HepG2 (cell line): ENCODE data around the gene LAMTOR2. TPM values are rescaled to one million over a fixed set of nuclear protein-coding genes. Genes with fewer than 3 reads are reported as not detected.
A peak's percentile ranks its signal among the peaks of the same experiment; 100 is the strongest.

Experiments
- AHR ChIP-seq: IDR thresholded peaks from 2 replicates; pipeline ENCODE4 v1.6.1; 2018; ENCODE audit warnings: missing genetic modification reagents, missing compliant biosample characterization
- ARID4A ChIP-seq: sonication (generic); formaldehyde crosslinking; IDR thresholded peaks from 2 replicates; pipeline ENCODE4 v1.5.0; 2020; ENCODE audit warnings: mild to moderate bottlenecking, missing genetic modification reagents, borderline replicate concordance
- EHMT2 ChIP-seq: fragments of 200-600 bp; sonication (generic); IDR thresholded peaks from 2 replicates; pipeline ENCODE4 v1.7.0; 2017; ENCODE audit warnings: antibody characterized with exemption, low read depth, low read length, borderline replicate concordance
- GTF3A ChIP-seq: sonication (generic); formaldehyde crosslinking; conservative IDR thresholded peaks from 2 replicates; pipeline ENCODE4 v1.4.0; 2020; ENCODE audit warnings: mild to moderate bottlenecking, missing genetic modification reagents
- HNRNPUL1 ChIP-seq: fragments of 200-400 bp; formaldehyde crosslinking; IDR thresholded peaks from 2 replicates; pipeline ENCODE4 v1.6.1; 2017; ENCODE audit warnings: low read depth, mild to moderate bottlenecking, low read length, moderate library complexity
- IRF9 ChIP-seq: sonication (generic); formaldehyde crosslinking; IDR thresholded peaks from 2 replicates; pipeline ENCODE4 v1.8.0; 2022; ENCODE audit warnings: missing genetic modification reagents, mild to moderate bottlenecking, borderline replicate concordance
- JDP2 ChIP-seq: sonication (generic); formaldehyde crosslinking; IDR thresholded peaks from 2 replicates; pipeline ENCODE4 v1.8.1; 2022; ENCODE audit warnings: missing genetic modification reagents, borderline replicate concordance
- MEF2D ChIP-seq: sonication (generic); formaldehyde crosslinking; IDR thresholded peaks from 2 replicates; pipeline ENCODE4 v1.5.1; 2020; ENCODE audit warnings: mild to moderate bottlenecking, missing genetic modification reagents
- SAFB2 ChIP-seq: sonication (generic); formaldehyde crosslinking; IDR thresholded peaks from 2 replicates; pipeline ENCODE4 v1.5.1; 2020; ENCODE audit warnings: missing genetic modification reagents, low read depth, mild to moderate bottlenecking, borderline replicate concordance
- SUZ12 ChIP-seq: fragments of 150-350 bp; IDR thresholded peaks from 2 replicates; pipeline ENCODE4 v1.6.1; 2014; ENCODE audit warnings: low read depth, low read length
- ZBTB21 ChIP-seq: sonication (generic); formaldehyde crosslinking; IDR thresholded peaks from 2 replicates; pipeline ENCODE4 v1.4.0; 2020; ENCODE audit warnings: missing genetic modification reagents
- ZFX ChIP-seq: sonication (generic); formaldehyde crosslinking; IDR thresholded peaks from 2 replicates; pipeline ENCODE4 v1.4.0; 2020; ENCODE audit warnings: mild to moderate bottlenecking, low read depth, missing genetic modification reagents, moderate library complexity
- ZNF318 ChIP-seq: sonication (generic); formaldehyde crosslinking; IDR thresholded peaks from 2 replicates; pipeline ENCODE4 v1.4.0; 2020; ENCODE audit warnings: mild to moderate bottlenecking, missing genetic modification reagents
- ZNF605 ChIP-seq: sonication (generic); formaldehyde crosslinking; IDR thresholded peaks from 2 replicates; pipeline ENCODE4 v1.8.0; 2022; ENCODE audit warnings: mild to moderate bottlenecking, missing genetic modification reagents
- ZNF839 ChIP-seq: sonication (generic); formaldehyde crosslinking; IDR thresholded peaks from 2 replicates; pipeline ENCODE4 v1.4.0; 2020; ENCODE audit warnings: missing genetic modification reagents, mild to moderate bottlenecking, borderline replicate concordance
- polyA plus RNA-seq, 8 experiments: library from polyadenylated mRNA; depleted of rRNA in 3 of 8; stranded (reverse) in 7 of 8; unstranded in 1 of 8; fragments of >200 nt; fragmentation: Illumina TruSeq in 4 of 8; extraction: Trizol in 4 of 8; gene quantifications; 2 replicates each; pipeline versions ENCODE4 v1.2.1 to v1.2.3, GENCODE V29; 2011 to 2016; ENCODE audit warnings: low read depth in 4 of 8, missing spikeins in 1 of 8, mixed read lengths in 1 of 8; ENCODE audit not compliant: insufficient read depth in 1 of 8
- total RNA-seq, 5 experiments: library from RNA; depleted of rRNA; stranded (reverse); fragments of >200 nt; fragmentation: Illumina TruSeq; extraction: Trizol; gene quantifications; 2 replicates each; pipeline ENCODE4 v1.2.3, GENCODE V29; 2016; ENCODE audit warnings: low read depth in 1 of 5

The LAMTOR2 gene
- total and polyA plus RNA-seq, 2 of the 13 experiments (the other 11 are each of a cell fraction or from before 2014, with no cell fraction given), result 36.5 to 66.4 TPM

- no peak; the same call in 1 of the 2 replicates for TF ChIP-seq ARID4A (CRISPR knock-in tag)
- TF ChIP-seq EHMT2, result no peak
- TF ChIP-seq AHR, result 0 out of 2 replicates have a peak, but pooled peaks have one; percentile 27
- no peak for TF ChIP-seq SAFB2 (CRISPR knock-in tag)
- peak; percentile 56; the same call in 1 of the 2 replicates for TF ChIP-seq MEF2D (CRISPR knock-in tag)
- no peak for TF ChIP-seq JDP2
- no peak for TF ChIP-seq ZNF839 (CRISPR knock-in tag)
- TF ChIP-seq IRF9 (CRISPR knock-in tag), result no peak
- no peak for TF ChIP-seq ZNF318
- no peak for TF ChIP-seq HNRNPUL1
- no peak for TF ChIP-seq SUZ12
- no peak for TF ChIP-seq ZNF605 (CRISPR knock-in tag)
- peak; percentile 51 for TF ChIP-seq ZFX
- no peak for TF ChIP-seq GTF3A (CRISPR knock-in tag)
- no peak for TF ChIP-seq ZBTB21 (CRISPR knock-in tag)
Observed at GRCh38 chr1:156096640-156097391, 42.2 kb downstream of the LAMTOR2 start (continued).
